ENCODE results near the gene CNN3.

DNA sequence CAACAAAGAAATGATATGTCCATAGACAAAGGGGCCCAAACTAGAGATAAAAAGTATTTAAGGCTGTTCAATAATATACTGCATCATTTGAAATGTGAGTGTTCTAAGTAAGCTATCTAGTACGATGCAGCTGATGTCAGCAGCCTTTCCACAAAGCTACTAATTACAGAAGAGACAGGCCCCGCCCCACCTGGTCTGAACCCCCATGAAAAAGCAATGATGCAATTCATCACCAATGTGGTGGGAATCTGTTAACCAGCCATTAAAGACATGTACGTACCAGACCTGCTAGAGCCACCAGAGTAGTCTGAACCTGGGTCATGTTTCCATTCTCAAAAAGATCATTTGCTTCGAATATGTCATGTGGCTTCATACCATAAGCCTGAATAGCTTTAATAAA is 25.1 kb downstream of the CNN3 start:
- no peak for TF ChIP-seq POLR2AphosphoS5 (IDR thresholded peaks at IDR 0.05; ENCODE audit: borderline replicate concordance, low read depth, low read length)
- no peak for TF ChIP-seq EZH2 (IDR thresholded peaks at IDR 0.05)
- TF ChIP-seq FOXP2 (optimal IDR thresholded peaks at IDR 0.05; ENCODE audit: control extremely low read depth, extremely low read length, insufficient read depth) = no peak
